Keratinocyte (primary cell): ENCODE results near the gene CNTRL.

ENCODE experiments used
- EZH2 ChIP-seq: IDR thresholded peaks from one replicate; pipeline ENCODE4 v1.6.1; 2012; ENCODE audit warnings: inconsistent platforms, mild to moderate bottlenecking, low read length, moderate library complexity
- TF ChIP-seq, protein P1 (sequence below), 3 experiments: IDR thresholded peaks in 1 of 3; conservative IDR thresholded peaks in 1 of 3; optimal IDR thresholded peaks in 1 of 3; 2 replicates in 2 of 3; 3 replicates in 1 of 3; pipeline versions ENCODE3 to v1.5.1; 2011; ENCODE audit warnings: low read length in 3 of 3, mild to moderate bottlenecking in 3 of 3, moderate library complexity in 2 of 3, control low read depth in 1 of 3, inconsistent platforms in 1 of 3; ENCODE audit not compliant: insufficient read depth in 2 of 3; ENCODE audit errors: extremely low read depth in 1 of 3

DNA sequence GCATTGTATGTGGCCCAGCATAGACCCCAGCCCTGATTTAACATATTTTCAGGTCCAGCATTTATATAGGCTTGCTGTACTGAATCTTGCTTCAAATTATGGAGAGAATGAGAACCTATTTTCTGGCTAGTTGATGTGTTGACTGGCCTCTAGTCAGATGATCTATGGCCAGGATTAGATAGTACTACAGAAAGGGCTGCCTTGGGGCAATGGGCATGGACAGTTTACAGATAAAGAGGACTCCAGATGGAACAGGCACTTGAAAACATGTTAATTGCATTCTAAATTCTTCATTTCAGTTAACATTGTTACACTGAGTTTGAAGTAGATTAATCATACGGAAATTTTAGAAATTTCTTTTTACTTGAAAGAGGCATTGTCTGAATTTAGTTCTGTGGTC, 65.4 kb downstream of the CNTRL start:
- TF ChIP-seq EZH2 = no peak
- TF ChIP-seq, protein P1, sequence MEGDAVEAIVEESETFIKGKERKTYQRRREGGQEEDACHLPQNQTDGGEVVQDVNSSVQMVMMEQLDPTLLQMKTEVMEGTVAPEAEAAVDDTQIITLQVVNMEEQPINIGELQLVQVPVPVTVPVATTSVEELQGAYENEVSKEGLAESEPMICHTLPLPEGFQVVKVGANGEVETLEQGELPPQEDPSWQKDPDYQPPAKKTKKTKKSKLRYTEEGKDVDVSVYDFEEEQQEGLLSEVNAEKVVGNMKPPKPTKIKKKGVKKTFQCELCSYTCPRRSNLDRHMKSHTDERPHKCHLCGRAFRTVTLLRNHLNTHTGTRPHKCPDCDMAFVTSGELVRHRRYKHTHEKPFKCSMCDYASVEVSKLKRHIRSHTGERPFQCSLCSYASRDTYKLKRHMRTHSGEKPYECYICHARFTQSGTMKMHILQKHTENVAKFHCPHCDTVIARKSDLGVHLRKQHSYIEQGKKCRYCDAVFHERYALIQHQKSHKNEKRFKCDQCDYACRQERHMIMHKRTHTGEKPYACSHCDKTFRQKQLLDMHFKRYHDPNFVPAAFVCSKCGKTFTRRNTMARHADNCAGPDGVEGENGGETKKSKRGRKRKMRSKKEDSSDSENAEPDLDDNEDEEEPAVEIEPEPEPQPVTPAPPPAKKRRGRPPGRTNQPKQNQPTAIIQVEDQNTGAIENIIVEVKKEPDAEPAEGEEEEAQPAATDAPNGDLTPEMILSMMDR (optimal IDR thresholded peaks at IDR 0.05 in 1 of 3, IDR thresholded peaks at IDR 0.05 in 1 of 3, conservative IDR thresholded peaks at IDR 0.05 in 1 of 3; ENCODE audit: extremely low read depth in 1 of 3, insufficient read depth in 2 of 3, low read length in 3 of 3) = no peak
